NT2/D1 (cell line): ENCODE data around the gene STK38L.

Source experiments
- SUZ12 ChIP-seq: IDR thresholded peaks from 2 replicates; pipeline ENCODE4 v1.6.1; 2011; ENCODE audit not compliant: insufficient read length, insufficient read depth; ENCODE audit errors: extremely low read depth
- YY1 ChIP-seq: IDR thresholded peaks from 2 replicates; pipeline ENCODE4 v1.6.1; 2011; ENCODE audit not compliant: insufficient read length, insufficient read depth
- ZNF274 ChIP-seq: IDR thresholded peaks from 2 replicates; pipeline ENCODE4 v1.6.1; 2011; ENCODE audit warnings: mild to moderate bottlenecking, low read depth, low read length

DNA sequence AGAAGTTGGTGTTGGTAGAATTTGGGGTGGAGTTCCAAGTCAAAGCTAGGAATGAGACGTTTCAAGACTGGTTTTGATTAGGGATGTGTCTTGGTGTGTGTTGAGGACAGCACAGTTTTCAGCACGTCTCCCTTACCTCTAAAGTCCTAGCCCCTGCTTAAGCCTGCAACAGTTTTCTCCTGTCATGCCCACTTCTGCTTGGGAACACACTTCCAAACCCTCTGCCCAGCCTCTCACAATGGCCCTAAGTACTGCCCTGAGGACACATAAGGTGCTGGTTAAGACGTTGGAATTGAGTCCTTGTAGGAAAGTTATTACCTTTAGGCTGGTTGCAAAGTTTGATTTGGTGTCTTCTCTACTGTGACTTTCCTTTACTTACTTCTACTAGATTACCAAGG lies 87.8 kb downstream of the STK38L start:
- TF ChIP-seq ZNF274 (no peak), YY1 (no peak), SUZ12 (no peak)
